Measurements from ENCODE around the gene RIPK1.

RIPK1 gene

GRCh38 chr6:3159805-3160781, 91.8 kb downstream of the RIPK1 start:
- peak; percentile 24 to 48 (median 33) for DNase-seq (ENCODE audit: low read depth in 3 of 3, low spot score in 1 of 3)

DNA sequence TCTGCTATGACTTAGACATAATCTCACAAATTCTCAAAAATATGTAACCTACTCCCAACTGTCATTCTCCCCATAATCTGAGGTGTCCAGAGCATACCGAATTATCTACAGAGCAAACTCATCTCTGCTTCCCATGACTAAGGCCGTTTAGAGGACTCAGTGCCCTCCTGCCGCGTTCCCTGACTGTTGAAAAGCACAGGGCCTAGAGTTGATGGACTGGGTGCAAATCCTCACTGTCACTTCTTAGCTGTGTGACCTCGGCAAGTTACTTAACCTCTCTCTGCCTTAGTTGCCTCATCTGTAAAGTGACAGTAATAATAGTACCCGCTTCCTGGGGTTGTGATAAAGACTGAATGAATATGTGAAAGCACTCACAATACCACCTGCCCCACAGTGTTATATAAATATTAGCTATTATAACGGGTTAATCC, 93.8 kb downstream of the RIPK1 start:
- no peak for DNase-seq (ENCODE audit: low read depth in 3 of 3, low spot score in 1 of 3)

- peak in 2 of 3 donors; percentile 25 to 33 for DNase-seq (ENCODE audit: low read depth in 3 of 3, low spot score in 1 of 3)
Measured at GRCh38 chr6:3162565-3163247, 94.4 kb downstream of the RIPK1 start.

- no peak for DNase-seq (ENCODE audit: low read depth in 3 of 3, low spot score in 1 of 3)
Measured at GRCh38 chr6:3163248-3163594, 94.9 kb downstream of the RIPK1 start.

DNA sequence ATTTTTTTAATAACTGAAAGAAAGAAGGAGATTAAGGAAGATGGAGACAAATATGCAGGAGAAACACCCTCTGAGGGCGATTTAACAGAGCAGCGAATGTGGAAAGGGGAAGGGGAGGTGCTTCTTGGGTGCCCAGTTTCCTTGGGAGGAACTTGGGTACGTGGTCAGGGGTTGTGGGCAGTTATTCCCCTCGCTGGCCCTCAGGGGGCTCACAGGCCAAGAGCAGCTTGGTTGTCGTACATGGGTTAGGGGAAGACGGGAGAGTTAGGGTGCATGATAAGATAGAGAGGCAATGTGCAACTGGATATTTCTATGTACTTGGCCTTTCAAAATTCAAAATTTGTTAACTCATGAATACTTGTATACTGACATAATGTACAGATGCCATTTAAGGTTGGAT, 96.1 kb downstream of the RIPK1 start:
- no peak for DNase-seq (ENCODE audit: low read depth in 3 of 3, low spot score in 1 of 3)
